ENCODE measurements around the gene YRDC. TPM values are rescaled to one million over a fixed set of nuclear protein-coding genes. Genes with fewer than 3 reads are reported as not detected.
"Not testable (repeated sequence)": the region's sequence is repeated elsewhere in the genome, so short reads cannot be mapped to it uniquely, and the experiment has no call there.

YRDC gene
- total RNA-seq, 1 donor from 2014 or later, result 26.0 TPM

GRCh38 chr1:37821481-37821880, 13.5 kb upstream of the YRDC start:
- DNase-seq, result no peak

DNA sequence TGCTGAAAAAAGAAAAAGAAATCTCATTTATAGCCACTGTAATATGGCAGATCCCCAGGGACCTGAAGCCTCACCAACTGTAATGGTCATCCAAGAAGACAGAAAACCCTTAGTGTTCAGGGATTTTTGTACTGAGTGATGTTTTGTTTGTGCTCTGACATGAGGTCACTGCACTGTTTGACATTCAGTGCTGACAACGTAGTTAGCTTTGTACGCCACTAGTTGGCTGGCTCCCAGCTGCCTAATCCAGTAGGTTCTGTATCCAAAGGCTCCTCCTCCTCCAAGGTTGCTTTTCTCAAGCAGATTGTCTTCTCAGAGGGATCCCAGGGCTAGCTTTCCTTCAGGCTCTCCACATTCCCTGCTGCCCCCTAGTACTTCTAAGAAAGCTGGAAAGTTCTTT, 9.5 kb upstream of the YRDC start:
- DNase-seq, result no peak

DNA sequence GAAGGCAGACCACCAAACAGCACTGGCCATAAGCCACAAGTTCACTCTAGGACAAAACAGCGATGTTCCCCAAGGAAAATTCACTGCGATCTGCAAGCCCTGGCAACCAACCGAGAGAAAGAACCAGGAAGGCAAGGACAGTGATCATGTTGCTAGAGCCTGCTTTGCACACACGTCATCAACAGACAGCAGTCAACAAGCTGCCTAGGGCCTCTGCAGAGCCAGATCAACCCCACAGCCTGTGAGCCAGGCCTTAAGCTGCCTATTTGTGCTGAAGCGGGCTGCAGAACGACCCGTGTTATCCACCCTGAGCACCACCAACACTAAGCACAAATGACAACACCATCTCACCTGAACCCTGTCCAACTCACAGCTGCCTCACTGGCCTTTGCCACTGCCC, 6.2 kb upstream of the YRDC start:
- DNase-seq, result no peak

GRCh38 chr1:37813529-37814145, 5.6 kb upstream of the YRDC start:
- DNase-seq, result no peak

GRCh38 chr1:37811027-37811655, 3.1 kb upstream of the YRDC start:
- peak; percentile 88 for DNase-seq

- DNase-seq, result no peak
Observed at GRCh38 chr1:37809942-37810341, 1.9 kb upstream of the YRDC start.

DNA sequence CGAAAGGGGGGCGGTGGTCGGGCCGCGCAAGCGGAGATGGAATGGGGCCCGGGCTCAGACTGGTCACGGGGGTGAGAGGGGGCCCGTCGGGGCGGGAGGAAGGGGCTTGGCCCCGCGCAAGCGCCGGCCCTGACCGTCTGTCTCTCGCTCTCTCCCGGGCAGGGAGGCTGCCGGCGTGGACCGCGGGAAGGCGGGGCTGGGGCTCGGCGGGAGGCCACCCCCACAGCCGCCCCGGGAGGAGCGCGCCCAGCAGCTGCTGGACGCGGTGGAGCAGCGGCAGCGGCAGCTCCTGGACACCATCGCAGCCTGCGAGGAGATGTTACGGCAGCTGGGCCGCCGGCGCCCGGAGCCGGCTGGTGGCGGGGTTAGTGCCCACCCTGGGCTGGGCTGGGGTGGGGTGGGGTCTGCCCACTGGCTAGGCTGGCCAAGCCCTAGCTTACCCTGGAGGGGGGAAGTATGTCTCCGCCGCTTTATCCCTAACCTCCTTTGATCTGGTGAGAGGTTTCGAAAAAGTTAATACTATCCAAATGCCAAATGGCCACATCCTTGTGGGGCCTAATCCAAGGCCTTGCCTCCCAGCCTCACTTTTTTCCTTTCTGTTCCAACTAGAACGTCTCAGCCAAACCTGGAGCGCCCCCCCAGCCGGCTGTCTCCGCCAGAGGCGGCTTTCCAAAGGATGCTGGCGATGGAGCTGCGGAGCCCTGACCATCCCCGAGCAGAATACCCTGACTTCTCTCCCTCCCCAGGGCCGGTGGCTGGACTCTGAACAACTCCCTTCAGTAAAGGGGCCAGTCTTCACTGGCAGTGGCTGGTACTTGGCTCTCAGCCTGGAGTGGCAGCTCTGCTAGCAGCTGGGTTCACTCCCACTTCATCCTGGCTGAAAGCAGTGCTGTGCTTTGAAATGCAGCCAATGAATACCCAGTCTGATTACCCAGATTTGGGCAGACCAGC, 636 bp upstream of the YRDC start:
- peak; percentile 80 for DNase-seq

DNA sequence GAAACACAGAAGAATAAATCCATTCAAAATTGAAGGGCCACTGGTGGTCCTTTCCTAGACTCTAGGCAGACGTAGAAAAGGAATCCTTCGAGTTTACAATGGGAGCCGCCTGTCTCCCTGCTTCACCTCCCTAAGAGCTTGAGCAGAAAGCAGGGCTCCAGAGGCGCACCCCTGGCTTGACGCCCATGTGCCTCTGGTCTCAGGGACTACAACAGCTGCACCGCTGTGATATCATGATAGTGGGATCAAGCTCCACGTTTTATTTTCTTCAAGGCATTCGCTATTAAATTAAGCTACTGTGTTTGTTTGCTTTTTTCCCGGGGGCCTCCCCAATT, 821 bp downstream of the YRDC start:
- DNase-seq, result no peak

GRCh38 chr1:37802439-37802838, 5.6 kb downstream of the YRDC start:
- DNase-seq, result no peak

- DNase-seq, result no peak
Observed at GRCh38 chr1:37797750-37798345, 10.2 kb downstream of the YRDC start.

GRCh38 chr1:37795340-37796125, 12.5 kb downstream of the YRDC start:
- peak; percentile 60 for DNase-seq

- DNase-seq, result no peak
Observed at GRCh38 chr1:37794372-37795339, 13.4 kb downstream of the YRDC start.

GRCh38 chr1:37793773-37794371, 14.1 kb downstream of the YRDC start, which contains the start of gene MANEAL:
Gene MANEAL (plus strand): TSS chr1:37793847. CDS start chr1:37794183, 336 bp downstream.
- DNase-seq, result peak; percentile 63

- DNase-seq, result no peak
Observed at GRCh38 chr1:37792943-37793686, 14.9 kb downstream of the YRDC start.

GRCh38 chr1:37782491-37782890, 25.5 kb downstream of the YRDC start:
- DNase-seq, result no peak

GRCh38 chr1:37778654-37779053, 29.4 kb downstream of the YRDC start:
- no peak for DNase-seq

GRCh38 chr1:37776946-37777516, 31.0 kb downstream of the YRDC start:
- DNase-seq, result no peak

DNA sequence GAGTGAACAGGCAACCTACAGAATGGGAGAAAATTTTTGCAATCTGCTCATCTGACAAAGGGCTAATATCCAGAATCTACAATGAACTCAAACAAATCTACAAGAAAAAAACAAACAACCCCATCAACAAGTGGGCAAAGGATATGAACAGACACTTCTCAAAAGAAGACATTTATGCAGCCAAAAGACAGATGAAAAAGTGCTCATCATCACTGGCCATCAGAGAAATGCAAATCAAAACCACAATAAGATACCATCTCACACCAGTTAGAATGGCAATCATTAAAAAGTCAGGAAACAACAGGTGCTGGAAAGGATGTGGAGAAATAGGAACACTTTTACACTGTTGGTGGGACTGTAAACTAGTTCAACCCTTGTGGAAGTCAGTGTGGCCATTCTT, 36.6 kb downstream of the YRDC start:
- not testable (repeated sequence) for DNase-seq

- DNase-seq, result no peak
Observed at GRCh38 chr1:37767488-37767887, 40.5 kb downstream of the YRDC start.

All from dermis blood vessel endothelial cell (primary cell).